Psoas muscle (tissue), 8 donors: ENCODE measurements around the gene TTLL11. TPM values are rescaled to one million over a fixed set of nuclear protein-coding genes. Genes with fewer than 3 reads are reported as not detected.

Source experiments
- ATAC-seq, 4 donors: fragments of 200-7000 bp; cut with Tn5 transposase; one replicate each; pipeline ENCODE4 v1.9.1; 2020; ENCODE audit warnings: moderate library complexity in 3 of 4, mild to moderate bottlenecking in 2 of 4
- DNase-seq, 2 donors: peaks; one replicate each; pipeline ENCODE4 v3.0.0-alpha.2; 2020
- H3K27ac ChIP-seq: fragments of 200-600 bp; one replicate; pipeline ENCODE4 v1.8.0; 2022
- H3K27me3 ChIP-seq, 3 donors: fragments of 200-600 bp in 1 of 3; one replicate each; pipeline versions ENCODE4 v1.6.1 to v1.8.0; 2013 to 2022; ENCODE audit warnings: low read length in 2 of 3, mild to moderate bottlenecking in 2 of 3, moderate library complexity in 1 of 3; ENCODE audit not compliant: insufficient read depth in 3 of 3
- H3K36me3 ChIP-seq, 2 donors: fragments of 200-600 bp in 1 of 2; one replicate each; pipeline versions ENCODE4 v1.6.1 to v1.8.0; 2013 to 2022; ENCODE audit warnings: low read depth in 1 of 2, mild to moderate bottlenecking in 1 of 2, moderate library complexity in 1 of 2; ENCODE audit not compliant: insufficient read depth in 1 of 2
- H3K4me1 ChIP-seq: fragments of 200-600 bp; one replicate; pipeline ENCODE4 v1.8.0; 2022
- H3K4me3 ChIP-seq: fragments of 200-600 bp; one replicate; pipeline ENCODE4 v1.8.0; 2022; ENCODE audit warnings: mild to moderate bottlenecking
- H3K9me3 ChIP-seq: fragments of 200-600 bp; one replicate; pipeline ENCODE4 v1.8.0; 2022
- WGBS, 3 donors: extraction: QIAGEN DNeasy Blood & Tissue Kit; methylation state at CpG; one replicate each; pipeline versions ENCODE4 v1.1.6 to v1.1.7; 2013; 5-methylcytosine and 5-hydroxymethylcytosine counted together
- intact Hi-C, 2 donors: fragments of 100-400 bp; cut with DNase I; formaldehyde crosslinking; loops; one replicate each; pipeline versions ENCODE4 v1.11.0 to v1.14.2; 2022
- polyA plus RNA-seq, 3 donors: library from polyadenylated mRNA; stranded (reverse); fragments of 200-250 nt; gene quantifications; one replicate each; pipeline ENCODE4 v1.2.3, GENCODE V29; 2013
- total RNA-seq, 4 donors: library from RNA; stranded (reverse); fragmentation: NEBNext Ultra II Directional in 2 of 4; extraction: Animal tissue kit (Norgen Biotek cat#: 25700) in 2 of 4; gene quantifications; one replicate each; pipeline versions ENCODE4 v1.2.1 to v1.2.4, GENCODE V29; 2021 to 2023
- TF ChIP-seq, protein P1 (sequence below): fragments of 200-600 bp; IDR thresholded peaks from one replicate; pipeline ENCODE4 v1.8.0; 2022; ENCODE audit warnings: antibody characterized with exemption
- donor health status: healthy with polysubstance abuse.
- donor health status: DM: no; HTN: no; CAD: no; lungs with moderate emphysema.
- donor health status: Bipolar disorder and iron deficiency.
- donor health status: healthy.
- donor health status: DM: yes; HTN: yes; CAD: no.
- donor health status: DM: no; HTN: no; CAD: no.
- donor health status: DM: no; HTN: no; CAD: no.
- donor health status: DM: yes; HTN: yes; CAD: no.

TTLL11 gene
- total and polyA plus RNA-seq, 7 donors, result 15.1 to 56.4 (median 19.3) TPM

DNA sequence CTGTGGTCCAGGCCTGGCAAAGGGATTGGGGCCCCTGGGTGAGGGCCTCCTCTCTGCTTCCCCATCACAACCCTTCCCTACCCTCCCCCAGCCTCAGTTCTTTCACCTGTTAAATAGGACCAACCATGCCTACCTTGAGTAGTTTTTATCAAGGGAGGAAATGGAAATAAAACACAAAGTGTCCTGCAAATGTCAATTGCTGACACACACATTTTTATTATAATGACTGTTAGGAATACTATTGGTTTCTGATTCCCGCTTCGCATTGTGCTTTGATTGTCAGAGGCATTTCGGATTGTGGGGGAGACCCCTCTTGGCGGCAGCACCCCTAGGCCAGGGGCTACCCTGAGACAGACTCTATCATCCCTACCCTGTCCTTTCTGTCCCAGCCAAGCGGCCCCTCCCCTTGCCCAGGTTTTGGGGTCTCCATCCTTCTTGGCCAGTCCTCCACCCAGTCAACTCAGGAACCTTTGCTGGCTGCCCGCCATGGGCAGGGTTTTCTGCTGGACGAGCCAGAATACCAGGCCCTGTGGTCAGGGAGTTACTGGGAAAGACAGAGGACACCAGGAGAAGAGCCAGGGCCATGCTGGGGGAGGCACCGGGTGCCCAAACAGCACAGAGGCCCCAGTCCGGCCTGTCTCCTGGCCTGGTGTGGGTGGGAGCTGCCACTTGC is 18.4 kb upstream of the TTLL11 start:
- H3K36me3 ChIP-seq, result no peaks in the 10 kb centered on the region
- 84 to 87% (median 86%) methylated on average over 9 of the region's 9 CpGs for WGBS, 3 donors
- no peaks in the 10 kb centered on the region for H3K27me3 ChIP-seq
- DNase-seq (no peak), ATAC-seq (no peak)
- no peak overlapping the region for H3K27ac ChIP-seq
- no peaks in the 10 kb centered on the region for H3K4me1 ChIP-seq
- intact Hi-C loops, result no loop called here
- H3K4me3 ChIP-seq, result no peak overlapping the region
- H3K9me3 ChIP-seq, result no peaks in the 10 kb centered on the region
- TF ChIP-seq, protein P1, sequence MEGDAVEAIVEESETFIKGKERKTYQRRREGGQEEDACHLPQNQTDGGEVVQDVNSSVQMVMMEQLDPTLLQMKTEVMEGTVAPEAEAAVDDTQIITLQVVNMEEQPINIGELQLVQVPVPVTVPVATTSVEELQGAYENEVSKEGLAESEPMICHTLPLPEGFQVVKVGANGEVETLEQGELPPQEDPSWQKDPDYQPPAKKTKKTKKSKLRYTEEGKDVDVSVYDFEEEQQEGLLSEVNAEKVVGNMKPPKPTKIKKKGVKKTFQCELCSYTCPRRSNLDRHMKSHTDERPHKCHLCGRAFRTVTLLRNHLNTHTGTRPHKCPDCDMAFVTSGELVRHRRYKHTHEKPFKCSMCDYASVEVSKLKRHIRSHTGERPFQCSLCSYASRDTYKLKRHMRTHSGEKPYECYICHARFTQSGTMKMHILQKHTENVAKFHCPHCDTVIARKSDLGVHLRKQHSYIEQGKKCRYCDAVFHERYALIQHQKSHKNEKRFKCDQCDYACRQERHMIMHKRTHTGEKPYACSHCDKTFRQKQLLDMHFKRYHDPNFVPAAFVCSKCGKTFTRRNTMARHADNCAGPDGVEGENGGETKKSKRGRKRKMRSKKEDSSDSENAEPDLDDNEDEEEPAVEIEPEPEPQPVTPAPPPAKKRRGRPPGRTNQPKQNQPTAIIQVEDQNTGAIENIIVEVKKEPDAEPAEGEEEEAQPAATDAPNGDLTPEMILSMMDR, result no peak

DNA sequence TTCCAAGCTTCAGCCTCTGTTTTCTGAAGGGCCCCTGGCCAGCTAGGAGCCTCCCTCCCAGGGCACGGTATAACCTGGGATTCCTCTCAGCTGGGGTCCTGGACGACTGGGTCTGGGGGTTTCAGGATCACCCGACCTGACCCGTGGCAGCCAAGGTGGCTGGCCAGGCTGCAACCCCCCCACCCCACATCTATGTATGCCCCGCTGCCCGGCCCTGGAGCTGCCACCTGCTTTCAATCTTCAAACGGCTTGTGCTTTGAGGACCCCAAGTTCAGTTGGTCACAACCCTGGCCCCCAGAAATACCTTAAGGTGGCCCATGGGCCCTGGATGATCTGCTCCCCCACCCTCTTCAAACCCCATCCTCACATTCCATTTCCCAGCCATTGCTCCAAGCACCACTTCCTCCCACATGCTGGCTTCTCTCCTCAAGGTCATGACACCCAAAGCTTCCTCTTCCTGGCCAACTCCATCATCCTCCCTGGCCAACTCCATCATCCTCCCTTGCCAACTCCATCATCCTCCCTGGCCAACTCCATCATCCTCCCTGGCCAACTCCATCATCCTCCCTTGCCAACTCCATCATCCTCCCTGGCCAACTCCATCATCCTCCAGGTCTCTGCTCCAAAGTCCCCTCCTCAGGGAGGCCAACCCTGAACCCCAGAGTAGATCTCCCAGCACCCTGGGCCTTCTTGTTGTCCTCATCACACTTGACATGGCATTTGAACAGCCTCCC is 17.2 kb upstream of the TTLL11 start:
- no peaks in the 10 kb centered on the region for H3K9me3 ChIP-seq
- intact Hi-C loops, result no loop called here
- TF ChIP-seq, protein P1, result no peak
- WGBS, 3 donors, result 53 to 66% (median 55%) methylated on average over 7 of the region's 7 CpGs
- no peak overlapping the region for H3K27ac ChIP-seq
- H3K36me3 ChIP-seq, result no peaks in the 10 kb centered on the region
- H3K27me3 ChIP-seq, result no peaks in the 10 kb centered on the region
- no peaks in the 10 kb centered on the region for H3K4me1 ChIP-seq
- no peak for DNase-seq
- no peak overlapping the region for H3K4me3 ChIP-seq
- no peak for ATAC-seq

DNA sequence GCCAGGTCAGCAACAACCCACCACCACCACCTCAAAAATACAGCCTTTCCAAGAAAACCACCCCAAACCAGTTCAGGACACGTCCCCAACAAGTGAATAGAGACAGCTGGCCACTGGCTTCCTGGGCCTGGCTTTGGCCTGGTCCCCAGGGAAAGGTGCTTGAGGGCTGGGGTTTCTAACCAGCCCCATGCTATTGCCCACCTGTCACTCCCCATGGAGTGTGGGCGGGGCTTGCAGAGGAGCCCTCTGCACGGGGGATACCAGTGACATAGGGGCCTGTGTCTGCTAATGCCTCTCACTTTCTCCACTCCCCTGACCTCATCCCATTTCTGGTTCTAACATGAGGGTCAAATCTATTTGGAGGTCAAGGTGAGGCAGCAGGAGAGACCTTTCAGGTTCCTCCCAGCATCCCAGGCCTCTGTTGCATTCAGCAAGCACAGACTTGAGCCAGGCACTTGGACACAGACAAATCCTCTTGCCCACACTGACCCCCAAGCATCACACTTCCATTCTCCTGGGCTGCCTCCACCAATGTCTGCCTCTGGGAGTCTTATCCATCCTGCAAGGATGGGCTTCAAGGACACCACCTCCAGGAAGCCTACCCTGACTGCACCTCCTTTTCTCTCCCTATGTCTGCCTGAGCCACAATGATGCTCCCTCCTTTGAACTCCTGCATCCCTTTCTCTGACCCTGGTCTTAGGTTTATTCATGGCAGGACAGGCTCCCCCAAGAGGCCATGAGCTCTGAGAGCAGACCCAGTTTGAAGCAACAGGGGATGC is 16.1 kb upstream of the TTLL11 start:
- TF ChIP-seq, protein P1, result no peak
- WGBS, 3 donors, result 80 to 93% (median 86%) methylated on average over 3 of the region's 3 CpGs
- H3K4me1 ChIP-seq, result no peaks in the 10 kb centered on the region
- no peak overlapping the region for H3K4me3 ChIP-seq
- DNase-seq (no peak), ATAC-seq (no peak)
- no peaks in the 10 kb centered on the region for H3K9me3 ChIP-seq
- no peak overlapping the region for H3K27ac ChIP-seq
- H3K36me3 ChIP-seq, result no peaks in the 10 kb centered on the region
- no peaks in the 10 kb centered on the region for H3K27me3 ChIP-seq
- intact Hi-C loops, result no loop called here

DNA sequence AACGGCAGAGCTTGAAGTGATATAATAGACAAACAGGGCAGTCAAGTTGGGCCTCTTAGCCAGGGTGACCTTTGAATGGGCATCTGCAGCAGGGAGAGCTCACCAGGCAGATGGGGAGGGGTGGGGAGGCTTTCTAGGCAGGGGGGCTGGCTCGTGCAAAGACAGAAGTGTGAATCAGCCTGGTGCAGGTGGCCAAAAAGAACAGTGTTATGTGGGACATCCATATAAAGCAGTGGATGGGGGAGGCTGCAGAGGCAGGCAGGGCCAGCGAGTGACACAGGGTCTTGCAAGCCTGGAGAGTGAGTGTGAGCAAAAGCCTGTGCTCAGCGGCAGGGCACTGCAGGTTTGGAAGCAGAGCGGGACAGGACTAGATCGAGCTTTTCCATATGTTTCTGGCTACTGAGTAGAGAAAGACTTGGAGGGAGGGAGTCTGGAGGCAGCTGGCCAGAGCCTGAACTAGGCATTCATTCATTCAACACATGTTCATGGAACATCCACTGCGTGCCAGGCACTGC is 14.2 kb upstream of the TTLL11 start:
- H3K27me3 ChIP-seq, result no peaks in the 10 kb centered on the region
- TF ChIP-seq, protein P1, result no peak
- ATAC-seq, result peak in 2 of 4 donors; percentile 56
- H3K27ac ChIP-seq, result no peak overlapping the region
- H3K9me3 ChIP-seq, result peaks cover 8% of the 10 kb centered on the region
- no peaks in the 10 kb centered on the region for H3K36me3 ChIP-seq
- intact Hi-C loops, result no loop called here
- WGBS, 3 donors, result 55 to 65% (median 65%) methylated on average over 7 of the region's 7 CpGs
- no peak for DNase-seq
- H3K4me1 ChIP-seq, result no peaks in the 10 kb centered on the region
- no peak overlapping the region for H3K4me3 ChIP-seq
